Neural cell (in vitro differentiated cells): Measurements from ENCODE around the gene LRMDA.

Source experiments
- CTCF ChIP-seq: fragments of 450-650 bp; IDR thresholded peaks from 2 replicates; pipeline ENCODE4 v1.5.1; 2014; ENCODE audit warnings: antibody characterized with exemption, mild to moderate bottlenecking, moderate library complexity; ENCODE audit not compliant: poor library complexity, severe bottlenecking
- POLR2AphosphoS5 ChIP-seq: IDR thresholded peaks from 2 replicates; pipeline ENCODE4 v1.6.1; 2012

- TF ChIP-seq CTCF: no peak
- TF ChIP-seq POLR2AphosphoS5: no peak
Measured at GRCh38 chr10:76072384-76072783, 641.0 kb downstream of the LRMDA start.
